CD4-positive, alpha-beta T cell treated with Interleukin-15 for 1 hour (primary cell): ENCODE measurements around the gene VCY1B.
"Not testable (repeated sequence)": the region's sequence is repeated elsewhere in the genome, so short reads cannot be mapped to it uniquely, and the experiment has no call there.

Experiments used
- DNase-seq: peaks from one replicate; pipeline ENCODE4 v3.0.0-alpha.2; 2020

VCY1B gene

DNA sequence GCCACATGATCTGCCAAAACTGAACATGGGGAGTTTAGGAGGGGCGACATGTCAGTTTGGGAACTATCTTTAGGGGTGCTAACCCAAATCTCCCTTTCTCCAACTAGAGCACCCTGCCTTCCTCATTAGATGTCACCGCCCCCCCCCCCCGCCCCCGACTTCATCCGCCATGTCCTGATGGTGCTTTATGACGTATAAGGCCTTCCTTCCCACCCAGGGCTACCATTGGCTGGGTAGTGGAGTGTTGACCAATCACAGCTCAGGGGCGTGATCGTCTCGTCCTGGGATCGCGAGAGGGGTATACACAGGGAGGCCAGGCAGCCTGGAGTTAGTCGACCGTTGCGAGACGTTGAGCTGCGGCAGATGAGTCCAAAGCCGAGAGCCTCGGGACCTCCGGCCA, at the start of gene VCY1B:
VCY1B (plus strand) TSS at position 301 of the 400 bp plus-strand sequence; CDS start at position 364, 63 bp downstream.
- not testable (repeated sequence) for DNase-seq

DNA sequence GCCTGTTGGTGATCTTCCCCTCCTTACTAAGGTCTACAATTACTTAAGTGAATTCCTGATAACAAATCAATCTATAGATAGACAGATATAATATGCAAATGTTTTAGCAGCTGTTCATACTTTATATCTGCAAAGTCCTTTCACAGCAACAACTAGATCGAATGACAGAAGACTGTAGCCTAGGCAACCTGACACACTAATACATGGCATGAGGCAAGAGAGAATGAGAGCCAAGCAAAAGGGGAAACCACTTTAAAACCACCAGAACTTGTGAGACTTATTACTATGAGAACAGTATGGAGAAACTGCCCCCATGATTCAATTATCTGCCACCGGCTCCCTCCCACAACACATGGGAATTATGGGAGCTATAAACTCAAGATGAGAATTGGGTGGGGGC, 44.1 kb upstream of the VCY1B start:
- DNase-seq, result not testable (repeated sequence)

DNA sequence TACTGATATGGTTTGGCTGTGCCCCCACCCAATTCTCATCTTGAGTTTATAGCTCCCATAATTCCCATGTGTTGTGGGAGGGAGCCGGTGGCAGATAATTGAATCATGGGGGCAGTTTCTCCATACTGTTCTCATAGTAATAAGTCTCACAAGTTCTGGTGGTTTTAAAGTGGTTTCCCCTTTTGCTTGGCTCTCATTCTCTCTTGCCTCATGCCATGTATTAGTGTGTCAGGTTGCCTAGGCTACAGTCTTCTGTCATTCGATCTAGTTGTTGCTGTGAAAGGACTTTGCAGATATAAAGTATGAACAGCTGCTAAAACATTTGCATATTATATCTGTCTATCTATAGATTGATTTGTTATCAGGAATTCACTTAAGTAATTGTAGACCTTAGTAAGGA, 25.6 kb upstream of the VCY1B start:
- DNase-seq, result not testable (repeated sequence)

DNA sequence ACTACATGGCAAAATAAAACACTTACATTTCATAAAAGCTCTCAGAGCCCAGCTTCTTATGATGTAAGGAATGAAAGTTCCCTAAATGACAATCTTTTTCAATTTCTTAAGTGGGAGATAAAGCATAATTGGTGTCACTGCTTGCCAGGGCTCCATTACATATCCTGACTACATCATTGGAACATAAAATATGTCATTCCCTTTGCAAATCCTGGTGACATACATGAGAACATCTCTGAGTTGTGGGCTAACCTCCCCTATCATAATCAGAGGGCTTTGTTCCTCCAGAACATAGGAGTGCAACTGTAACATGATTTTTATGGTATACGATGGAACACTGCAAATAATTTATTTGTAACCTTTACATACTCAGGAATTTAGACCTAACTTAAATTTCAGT, 29.9 kb downstream of the VCY1B start:
- no peak for DNase-seq
